ENCODE results near the gene DPYSL3.

The DPYSL3 gene

DNA sequence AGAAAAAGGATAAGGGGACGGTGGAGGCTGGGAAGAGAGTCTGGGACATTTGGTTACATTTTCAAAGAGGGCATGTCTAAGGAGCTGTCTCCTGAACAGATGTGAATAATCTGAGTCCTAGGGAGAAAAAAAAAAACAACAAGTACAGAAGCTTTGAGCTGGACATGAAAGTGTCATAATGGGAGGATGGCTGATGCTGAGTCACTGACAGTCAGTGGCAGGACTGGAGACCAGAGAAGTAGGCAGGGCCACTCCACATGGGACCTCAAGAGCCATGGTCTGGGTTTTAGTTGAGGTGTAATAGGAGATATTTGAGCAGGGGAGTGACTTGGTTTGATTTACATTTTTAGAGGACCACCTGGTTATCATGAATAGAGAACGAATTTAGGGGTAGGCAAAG is 70.6 kb downstream of the DPYSL3 start:
- no peak for DNase-seq (ENCODE audit: low read depth)

DNA sequence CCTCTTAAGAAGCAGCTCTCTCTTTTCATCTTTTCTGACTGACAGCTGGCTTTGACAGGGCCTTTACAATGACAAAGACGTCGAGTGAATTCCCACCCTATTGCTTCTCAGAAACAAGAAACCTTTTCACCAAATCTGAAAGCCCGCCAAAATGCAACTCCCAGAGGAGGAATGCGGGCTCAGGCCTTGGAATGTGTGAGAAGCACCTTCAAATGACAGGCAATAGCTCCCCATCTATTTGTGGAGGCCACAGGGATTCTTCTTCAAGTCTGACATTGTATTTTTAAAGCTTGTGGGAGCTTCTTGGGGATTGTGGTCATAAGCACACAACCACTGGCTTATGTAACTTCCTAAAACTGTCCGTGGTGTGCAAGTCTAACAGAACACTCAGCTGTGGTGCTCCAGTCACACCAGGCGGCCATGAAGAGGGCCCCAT is 72.7 kb downstream of the DPYSL3 start:
- DNase-seq (ENCODE audit: low read depth) = no peak

DNA sequence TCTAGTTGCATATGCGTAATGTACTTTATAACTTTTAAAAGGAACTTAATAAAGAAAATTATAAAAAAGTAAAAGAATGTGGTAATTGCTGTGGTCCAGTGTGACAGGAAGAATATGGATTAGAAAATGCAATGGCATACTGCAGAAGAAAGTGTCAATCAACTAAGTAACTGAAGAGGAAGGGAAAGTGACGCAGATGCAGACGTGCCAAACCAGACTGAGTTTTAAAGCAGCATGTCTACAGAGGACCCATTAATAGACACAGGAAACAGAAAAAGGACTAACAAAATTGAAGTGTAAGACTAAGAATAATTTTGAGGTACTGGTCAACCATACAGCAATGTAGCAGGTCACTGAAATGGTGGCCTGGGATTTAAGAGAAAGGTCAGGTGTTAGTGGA is 73.3 kb downstream of the DPYSL3 start:
- no peak for DNase-seq (ENCODE audit: low read depth)

DNA sequence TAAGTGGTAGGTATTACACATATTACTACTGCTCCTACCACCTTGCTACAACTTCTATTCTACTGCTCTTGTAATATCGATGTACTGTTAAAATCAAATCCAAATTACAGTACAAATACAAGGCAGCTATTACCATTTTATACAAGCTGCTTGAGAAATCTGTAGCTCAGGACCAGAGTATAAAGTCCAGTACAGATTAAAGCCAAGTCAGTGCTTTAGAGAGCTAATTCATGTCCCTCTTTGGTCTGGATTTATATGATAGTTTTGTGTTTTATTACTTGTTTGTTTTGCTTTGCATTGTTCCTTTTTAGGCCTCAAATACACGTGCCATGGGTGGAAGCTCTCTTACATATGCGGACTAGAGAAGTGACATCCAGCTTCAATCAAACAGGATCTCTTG is 75.8 kb downstream of the DPYSL3 start:
- no peak for DNase-seq (ENCODE audit: low read depth)

DNA sequence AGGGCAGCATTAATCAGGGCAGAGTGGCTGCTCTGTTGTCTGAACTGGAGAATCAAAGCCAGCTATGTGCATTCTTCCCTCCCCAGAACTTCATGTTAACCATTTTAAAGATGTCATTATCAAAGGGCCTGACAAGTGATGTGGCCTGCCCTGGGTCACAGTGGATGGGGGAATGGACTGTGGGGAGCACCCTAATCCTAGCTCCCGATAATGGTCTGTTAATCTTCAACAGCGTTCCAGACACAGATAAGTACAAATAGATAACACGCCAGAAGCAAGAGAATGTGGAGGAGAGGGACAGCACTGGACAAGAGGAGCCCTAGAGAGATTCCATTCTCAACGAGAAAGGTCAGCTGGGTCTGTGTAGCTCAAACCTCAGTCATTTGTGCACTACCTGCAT is 77.5 kb downstream of the DPYSL3 start:
- DNase-seq (ENCODE audit: low read depth) = no peak

DNA sequence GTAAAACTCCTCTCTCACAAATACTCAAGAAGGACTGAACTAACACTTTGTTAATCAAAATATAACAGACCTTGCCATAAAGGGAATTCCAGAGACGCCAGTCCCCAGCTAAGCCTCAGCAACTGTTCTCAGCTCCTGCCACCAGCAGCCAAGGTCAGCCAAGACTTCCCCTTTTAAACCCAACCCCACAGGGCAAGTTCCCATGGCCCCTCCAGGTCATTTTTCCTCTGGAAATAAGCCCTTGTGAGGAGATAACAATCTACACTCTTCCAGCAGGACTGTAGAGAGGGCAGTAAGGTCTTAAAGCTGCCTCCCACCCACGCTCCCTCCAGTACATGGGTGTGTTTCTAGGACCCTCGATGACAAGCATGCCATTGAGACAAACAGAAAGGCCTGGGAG is 78.3 kb downstream of the DPYSL3 start:
- DNase-seq (ENCODE audit: low read depth) = no peak

DNA sequence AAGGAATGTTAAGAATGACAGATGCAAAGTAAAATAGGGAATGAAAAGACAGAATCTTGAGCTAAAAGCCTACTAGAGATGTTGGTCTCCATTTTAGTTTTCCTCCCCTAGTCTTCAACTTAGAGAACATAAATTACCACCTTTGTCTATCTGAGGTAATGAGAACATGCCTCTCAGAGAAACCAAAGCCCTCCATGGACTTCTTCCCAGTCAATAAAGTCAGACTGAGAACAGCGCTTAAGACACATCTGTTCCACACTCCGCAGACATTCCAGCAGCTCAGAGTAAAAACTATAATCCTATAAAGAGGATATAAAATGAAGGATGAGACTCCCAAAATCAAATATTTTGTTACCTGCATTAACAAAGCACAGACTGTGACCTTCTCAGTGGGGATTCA is 79.2 kb downstream of the DPYSL3 start:
- no peak for DNase-seq (ENCODE audit: low read depth)

DNA sequence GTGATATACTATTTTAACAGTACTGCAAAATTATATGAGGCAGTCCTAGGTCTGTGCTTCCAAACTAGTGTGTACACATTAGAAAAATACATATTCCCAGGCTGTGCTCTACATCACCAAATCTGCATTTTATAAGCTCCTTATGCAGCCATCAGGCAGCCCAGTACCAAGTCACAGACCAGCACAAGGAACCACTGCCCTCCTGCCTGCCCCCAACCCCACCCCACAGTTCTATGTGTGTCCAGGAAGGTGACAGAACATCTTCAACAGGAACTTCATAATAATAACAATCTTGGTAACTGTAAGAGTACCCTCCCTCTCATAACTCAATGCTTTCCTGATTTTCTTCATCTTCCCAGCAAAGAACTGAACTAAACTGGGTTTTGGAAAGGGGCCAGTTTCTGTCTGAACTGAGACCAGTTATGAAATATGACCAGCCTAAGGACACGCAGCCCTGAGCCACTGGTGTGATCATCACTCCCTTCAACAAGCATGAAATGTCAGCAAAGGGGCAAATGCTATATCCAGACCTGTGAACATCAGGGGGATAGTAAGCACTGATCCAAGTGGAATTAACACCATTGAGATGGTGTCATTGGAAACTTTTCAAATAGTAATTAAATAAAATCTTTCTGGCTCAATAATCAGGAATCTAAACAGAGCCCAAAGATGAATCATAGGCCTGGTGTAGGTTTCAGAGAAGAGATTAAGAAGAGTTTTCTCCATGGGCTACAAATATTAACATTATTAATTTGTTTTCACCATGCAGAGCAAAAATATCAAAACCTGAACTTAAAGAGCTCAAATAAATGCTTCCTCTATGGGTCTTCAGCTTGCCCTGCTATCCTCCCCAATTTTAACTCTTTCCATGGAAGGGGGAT is 82.1 kb downstream of the DPYSL3 start:
- no peak for DNase-seq (ENCODE audit: low read depth)

DNA sequence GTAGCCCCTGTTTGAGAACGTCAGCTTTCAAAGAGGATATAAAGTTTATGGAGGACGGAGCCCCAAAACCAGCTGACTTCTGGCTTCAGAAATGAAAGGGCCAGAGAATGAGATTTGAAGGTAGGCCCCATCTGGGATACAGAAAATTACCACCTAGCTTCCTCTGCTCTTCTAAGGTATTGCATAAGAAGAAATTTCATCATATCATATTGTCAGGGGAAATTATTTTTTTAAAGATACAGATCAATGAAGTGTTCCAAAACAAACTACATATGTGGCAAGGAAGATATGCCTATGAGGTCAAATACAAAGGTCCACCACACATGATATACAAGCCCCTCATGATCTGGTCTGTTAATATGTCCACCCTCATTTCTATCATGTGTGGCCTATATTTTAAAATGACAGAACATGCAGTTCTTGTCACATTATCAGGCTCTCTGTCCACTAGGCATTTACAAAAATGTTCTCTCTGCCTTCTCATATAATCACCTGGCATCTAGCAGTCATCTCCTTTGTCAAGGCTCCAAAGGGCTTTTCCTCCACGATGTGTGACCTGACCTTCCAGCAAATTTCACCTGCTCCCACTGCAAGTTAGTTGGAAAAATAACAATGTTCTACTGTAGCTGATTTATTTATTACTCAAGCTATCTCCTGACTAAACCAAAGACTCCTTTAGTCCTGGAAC is 83.1 kb downstream of the DPYSL3 start:
- no peak for DNase-seq (ENCODE audit: low read depth)

DNA sequence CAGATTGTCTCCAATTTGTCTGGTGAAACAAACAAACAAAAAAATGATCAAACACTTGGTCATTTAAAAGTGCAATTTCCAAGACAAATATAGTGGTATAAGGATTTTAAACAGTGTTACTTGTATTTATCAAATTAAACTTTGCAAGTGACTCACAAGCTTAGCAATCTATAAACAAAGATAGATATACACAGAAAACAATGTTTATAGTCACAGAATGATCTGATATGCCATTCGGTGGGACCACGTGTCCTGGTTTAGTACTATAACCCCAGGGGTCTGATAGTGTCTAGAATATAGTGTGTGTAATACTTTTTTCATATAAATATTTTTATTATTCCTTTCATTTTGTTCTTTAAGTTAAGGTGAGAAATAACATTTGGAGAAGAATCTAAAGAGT is 91.3 kb downstream of the DPYSL3 start:
- no peak for DNase-seq (ENCODE audit: low read depth)

DNA sequence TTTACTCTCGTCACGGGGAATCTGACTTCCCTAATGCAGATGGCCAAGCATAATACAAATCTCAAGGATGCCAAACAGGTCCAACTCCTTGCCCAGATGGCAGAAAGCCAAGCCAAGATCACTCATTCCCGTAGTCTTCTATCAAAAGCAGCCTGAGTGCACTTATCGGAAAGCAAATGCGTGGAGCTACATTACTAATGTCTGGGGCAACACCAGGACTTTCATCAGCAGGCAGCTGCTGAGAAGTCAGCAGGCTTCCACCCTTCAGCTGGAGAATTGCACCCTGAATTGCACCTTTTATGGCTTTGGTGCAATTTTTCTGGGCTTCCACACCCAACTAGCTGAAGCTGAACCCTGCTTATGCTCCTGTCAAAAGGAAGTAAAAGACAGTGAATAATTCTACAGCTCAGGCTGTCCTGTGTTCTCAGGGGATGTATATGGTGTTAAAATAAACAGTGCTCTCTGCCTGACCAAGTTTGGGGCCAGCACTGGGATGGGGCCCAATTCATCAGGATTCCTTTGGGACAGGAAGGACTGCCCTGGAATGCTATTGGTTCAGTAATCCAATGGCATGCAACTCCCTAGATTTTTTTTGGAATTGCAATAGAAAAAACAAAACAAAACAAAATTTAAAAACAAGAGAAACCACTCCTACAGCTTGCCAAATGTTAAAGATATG is 92.6 kb downstream of the DPYSL3 start:
- no peak for DNase-seq (ENCODE audit: low read depth)

DNA sequence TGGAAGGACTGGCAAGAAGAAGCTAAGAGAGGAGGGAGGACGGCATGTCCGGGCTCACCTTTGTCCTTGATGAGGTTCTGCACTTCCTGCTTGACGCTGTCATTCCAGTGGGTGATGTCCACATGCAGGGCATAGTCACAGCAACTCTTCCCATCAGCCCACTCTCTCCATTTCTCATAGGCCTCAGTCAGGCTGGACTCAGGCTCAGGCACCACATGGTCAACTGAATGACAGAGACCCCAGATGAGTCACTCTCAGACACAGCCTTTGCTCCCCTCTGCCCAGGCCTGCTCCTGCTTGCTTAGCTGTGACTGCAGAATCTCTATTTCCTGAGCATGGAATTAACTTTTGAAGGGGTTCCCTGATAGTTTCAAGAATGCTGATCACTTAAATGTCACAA is 94.2 kb downstream of the DPYSL3 start:
- no peak for DNase-seq (ENCODE audit: low read depth)

DNA sequence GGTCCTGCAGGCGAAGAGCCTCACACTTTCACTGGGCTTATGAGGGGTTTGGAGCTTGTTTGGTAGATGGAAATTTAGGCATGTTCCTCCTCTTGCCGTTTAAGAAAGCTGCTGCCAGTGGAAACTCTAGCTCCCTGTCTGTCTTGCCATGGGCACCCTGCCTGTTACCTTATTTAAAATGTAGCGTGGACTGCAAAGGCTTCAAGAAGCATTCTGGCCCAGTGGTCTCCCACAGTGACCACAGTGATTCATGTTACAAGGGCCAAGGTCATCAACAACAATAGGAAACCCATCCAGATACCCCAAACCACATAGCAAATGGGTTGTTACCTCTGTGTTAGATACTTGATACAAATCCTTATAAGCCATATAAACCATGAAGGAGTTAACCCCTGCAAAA is 96.6 kb downstream of the DPYSL3 start:
- no peak for DNase-seq (ENCODE audit: low read depth)

DNA sequence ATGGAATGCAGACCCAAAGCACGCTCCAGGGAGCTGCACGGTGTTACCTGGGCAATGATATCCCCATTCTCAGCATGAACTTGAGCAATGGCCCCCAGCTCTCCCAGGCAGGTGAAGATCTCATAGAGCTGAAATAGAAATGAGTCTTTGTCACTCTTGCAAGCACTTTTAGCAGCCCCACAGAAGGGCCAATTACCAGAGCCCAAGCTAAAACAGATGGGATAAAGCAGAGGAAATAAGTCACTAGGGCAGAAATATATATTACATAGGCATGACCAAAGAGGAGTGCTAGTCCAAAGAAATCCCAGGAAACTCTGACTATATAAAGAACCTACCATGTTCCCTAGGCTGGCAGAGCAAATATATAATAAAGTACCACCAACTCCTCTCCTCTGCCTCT is 97.3 kb downstream of the DPYSL3 start:
- DNase-seq (ENCODE audit: low read depth) = no peak

DNA sequence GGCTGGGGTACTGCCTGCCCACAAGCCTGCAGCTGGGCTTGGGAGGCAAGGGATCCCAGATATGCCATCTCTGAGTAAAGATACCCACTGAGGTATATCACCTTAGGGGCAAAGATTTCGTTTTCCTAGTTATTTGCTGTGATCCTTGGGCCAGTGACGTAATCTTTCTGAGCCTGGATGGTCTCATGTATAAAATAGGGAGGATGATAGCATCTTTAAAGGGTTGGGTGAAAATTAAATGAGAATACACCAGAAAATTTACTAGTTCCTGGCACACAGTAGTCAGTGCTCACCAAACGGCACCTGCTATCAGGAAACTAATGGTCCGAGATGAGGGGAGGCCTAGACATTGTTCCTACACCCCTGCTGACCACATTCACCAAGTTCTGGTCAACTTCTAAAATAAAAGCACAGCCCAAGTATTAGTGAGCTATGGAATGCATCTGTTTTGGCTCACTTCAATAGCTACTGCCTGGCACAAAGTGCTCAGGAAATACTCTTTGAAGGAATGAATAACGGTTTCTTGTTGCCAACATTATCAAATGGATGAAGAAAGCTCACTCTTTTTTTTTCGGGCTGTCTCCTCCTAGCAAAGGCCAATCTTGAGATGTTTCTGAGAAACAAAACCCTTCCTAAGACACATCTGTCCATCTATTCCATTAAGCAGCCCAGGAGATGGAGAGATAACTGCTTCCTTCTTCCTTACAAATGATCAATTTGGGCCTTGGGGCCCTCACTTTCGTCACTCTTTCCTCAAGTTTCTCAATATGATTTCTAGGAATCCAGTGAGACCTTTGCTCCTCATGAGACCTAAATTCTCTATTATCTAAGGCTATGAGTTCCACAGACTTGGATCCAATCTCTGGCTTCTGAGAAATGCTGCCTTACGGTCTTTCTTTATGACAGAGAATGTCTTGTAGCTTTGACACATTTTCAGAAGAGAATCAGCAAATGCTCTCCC is 98.2 kb downstream of the DPYSL3 start:
- DNase-seq (ENCODE audit: low read depth) = no peak

DNA sequence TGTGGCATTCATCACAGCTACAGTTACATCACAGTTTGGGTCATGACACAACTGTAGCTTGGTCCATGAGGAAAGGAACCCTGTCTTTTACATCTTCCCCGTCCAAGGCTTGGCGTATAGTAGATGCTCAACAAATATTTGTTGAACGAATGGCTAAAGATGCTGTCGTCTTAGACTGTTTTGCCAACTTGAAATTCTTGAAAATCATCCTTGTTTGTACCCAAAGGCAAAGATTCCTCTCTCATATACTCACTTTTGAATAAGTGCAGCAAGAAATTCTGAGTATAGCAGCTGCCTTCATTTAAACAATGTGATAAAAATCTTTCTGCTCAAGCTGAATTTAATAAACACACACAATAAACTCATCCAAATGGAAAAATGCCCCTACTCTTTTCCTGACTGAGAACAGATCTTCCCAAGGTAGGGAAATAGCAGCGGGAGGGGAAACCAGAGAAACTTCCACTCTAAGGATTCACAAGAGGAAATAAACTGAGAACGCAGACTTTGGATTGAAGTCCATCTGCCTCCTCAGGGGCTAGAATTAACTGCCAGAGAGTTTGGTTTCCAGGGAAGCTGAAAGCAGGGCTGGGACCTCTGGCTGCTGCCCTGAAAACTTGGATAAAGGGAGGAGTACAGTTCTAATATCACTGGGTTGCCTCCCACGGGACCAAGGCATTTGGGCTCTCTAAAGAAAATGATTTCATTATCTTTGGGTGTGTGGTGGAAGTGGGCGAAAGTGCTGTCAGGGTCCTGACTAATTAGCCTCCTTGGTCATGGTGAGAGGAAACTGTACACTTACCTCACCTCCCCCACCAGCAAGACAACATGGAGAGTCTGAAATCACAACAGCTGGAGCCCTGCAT is 99.1 kb downstream of the DPYSL3 start:
- no peak for DNase-seq (ENCODE audit: low read depth)

DNA sequence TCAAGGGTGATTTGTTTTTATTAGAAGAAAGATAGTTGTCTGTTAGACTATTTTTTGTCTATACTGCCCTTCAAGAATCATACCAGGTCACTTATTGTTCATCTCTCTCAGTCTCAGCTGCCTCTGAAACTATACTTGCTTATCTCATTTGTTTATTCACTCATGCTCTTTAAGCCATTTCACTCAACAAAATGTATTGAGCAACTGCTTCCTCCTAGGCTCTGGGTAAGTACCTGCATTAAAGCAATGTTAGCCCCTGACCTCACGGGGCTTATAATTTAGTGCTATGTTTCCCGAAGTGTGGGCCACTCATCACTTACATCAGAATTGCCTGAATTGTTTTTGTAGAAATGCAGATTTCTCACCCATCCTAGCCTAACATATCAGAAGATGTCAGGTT is 100.9 kb downstream of the DPYSL3 start:
- DNase-seq (ENCODE audit: low read depth) = no peak

DNA sequence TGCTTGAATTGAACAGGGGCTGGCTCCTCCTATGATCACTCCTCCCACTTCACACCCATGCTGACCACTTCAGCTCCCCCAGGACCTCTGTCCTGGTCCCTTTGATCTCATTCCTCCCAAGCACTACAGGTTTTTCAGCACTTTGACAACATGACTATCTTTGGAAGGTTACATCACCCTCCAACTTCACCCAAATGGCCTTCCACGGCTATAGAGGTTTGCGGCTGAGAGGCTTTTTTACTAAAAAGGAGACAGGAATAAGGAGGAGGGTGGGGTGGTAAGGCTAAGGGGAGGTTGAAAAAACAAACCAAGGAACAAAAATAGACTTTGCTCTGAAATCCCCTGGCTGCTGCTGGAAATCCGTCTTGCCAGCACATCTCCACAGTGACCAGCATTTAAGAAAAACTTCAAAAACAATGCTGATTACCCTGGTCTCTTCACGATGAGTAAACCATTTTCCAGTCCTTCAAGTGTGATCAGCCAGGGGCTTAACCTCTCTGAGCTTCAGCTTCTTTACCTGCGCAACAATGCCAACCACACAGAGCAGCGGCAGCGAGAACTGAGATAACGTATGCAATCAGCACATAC is 102.7 kb downstream of the DPYSL3 start:
- no peak for DNase-seq (ENCODE audit: low read depth)

DNA sequence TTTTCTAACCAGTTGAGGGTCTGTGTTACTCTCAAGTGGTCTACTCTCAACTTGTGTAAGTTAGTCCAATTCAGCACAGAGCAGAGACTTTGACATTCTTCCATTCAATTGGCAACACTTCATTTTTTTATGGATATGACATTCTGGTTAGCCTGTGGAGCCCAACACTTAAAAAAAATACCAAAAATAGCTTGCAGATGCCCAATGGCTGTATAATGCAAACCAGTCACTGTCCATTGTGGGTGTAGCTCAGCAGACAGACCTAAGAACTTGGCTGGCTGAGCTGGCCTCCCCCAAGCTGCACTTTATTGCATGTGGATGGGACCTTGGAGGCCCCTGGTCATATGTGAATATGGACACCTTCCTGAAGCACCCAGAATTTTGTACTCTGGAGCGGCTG is 103.2 kb downstream of the DPYSL3 start:
- no peak for DNase-seq (ENCODE audit: low read depth)

DNA sequence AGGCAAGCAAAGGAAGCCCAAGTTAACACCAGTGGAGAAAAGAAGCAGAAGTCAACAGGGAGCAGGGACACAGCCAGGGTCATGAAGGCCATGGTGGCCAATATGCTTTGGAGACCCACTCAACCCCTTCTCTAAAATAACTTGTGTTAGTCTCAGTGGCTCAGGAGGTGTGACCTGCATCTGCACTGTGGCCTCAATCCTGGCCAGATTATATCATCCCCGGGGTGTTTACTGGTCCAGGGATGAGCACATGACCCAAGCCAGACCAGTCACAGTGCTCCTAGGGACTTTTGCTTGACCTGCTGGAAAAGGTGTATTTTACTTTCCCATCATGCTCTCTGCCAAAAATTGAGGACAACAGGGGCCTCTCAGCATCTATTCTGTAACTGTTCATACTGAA is 105.2 kb downstream of the DPYSL3 start:
- DNase-seq (ENCODE audit: low read depth) = no peak
